K562 treated with DMSO at 1 percent for 48 hours (cell line): ENCODE data around the gene TEFM. TPM values are rescaled to one million over a fixed set of nuclear protein-coding genes. Genes with fewer than 3 reads are reported as not detected.

Experiments used
- total RNA-seq: library from RNA; unstranded; fragments of 300-600 nt; gene quantifications from 2 replicates; pipeline ENCODE4 v1.2.3, GENCODE V29; 2022; ENCODE audit warnings: low replicate concordance; ENCODE audit errors: extremely low read depth

TEFM gene
- total RNA-seq = not detected in 2 replicates

GRCh38 chr17:30906101-30906911 is at the start of gene TEFM:
TEFM (minus strand) TSS chr17:30906238; CDS start chr17:30906198, 40 bp downstream.

GRCh38 chr17:30921544-30922196 is 15.6 kb upstream of the TEFM start, which contains the start of gene ADAP2:
ADAP2 (plus strand) TSS chr17:30921945; CDS start chr17:30922015, 70 bp downstream.

Other genes with a start within 250 kb of the TEFM start
- not detected in 2 replicates for gene CRLF3, start 81.5 kb downstream of the TEFM start, total RNA-seq
- gene ATAD5, start 74.3 kb downstream of the TEFM start, total RNA-seq = not detected in 2 replicates
- gene ADAP2, start 15.7 kb upstream of the TEFM start, total RNA-seq = not detected in 2 replicates
- not detected in 2 replicates for gene RNF135, start 64.8 kb upstream of the TEFM start, total RNA-seq
- not detected in 2 replicates for gene NF1, start 188.7 kb upstream of the TEFM start, total RNA-seq